ENCODE data around the gene SPPL2B.
"Not testable (repeated sequence)": the region's sequence is repeated elsewhere in the genome, so short reads cannot be mapped to it uniquely, and the experiment has no call there.

SPPL2B gene

GRCh38 chr19:2385053-2385721 lies 56.7 kb downstream of the SPPL2B start:
- no peak for DNase-seq
- no peak for ATAC-seq

GRCh38 chr19:2387367-2388288 lies 59.1 kb downstream of the SPPL2B start:
- peaks cover 9% of the 10 kb centered on the region for H3K27me3 Mint-ChIP-seq
- peaks cover 12% of the 10 kb centered on the region for H3K4me1 Mint-ChIP-seq
- H3K27ac Mint-ChIP-seq, result no peak overlapping the region
- H3K9me3 Mint-ChIP-seq, result no peaks in the 10 kb centered on the region
- ATAC-seq (no peak), DNase-seq (no peak)
- no peak overlapping the region for H3K4me3 Mint-ChIP-seq

More at GRCh38 chr19:2385053-2385721, 56.7 kb downstream of the SPPL2B start:
- Mint-ChIP-seq H3K4me1 (peaks cover 6% of the 10 kb centered on the region), H3K27ac (no peak overlapping the region), H3K9me3 (peaks cover 5 to 14% of the 10 kb centered on the region in 2 donors), H3K27me3 (no peaks in the 10 kb centered on the region), H3K4me3 (no peak overlapping the region)

- ATAC-seq (no peak), DNase-seq (no peak)
- H3K4me3 Mint-ChIP-seq, result no peak overlapping the region
- peaks cover 9% of the 10 kb centered on the region for H3K27me3 Mint-ChIP-seq
- H3K9me3 Mint-ChIP-seq, result no peaks in the 10 kb centered on the region
- peaks cover 18% of the 10 kb centered on the region for H3K4me1 Mint-ChIP-seq
- H3K27ac Mint-ChIP-seq, result no peak overlapping the region
Measured at GRCh38 chr19:2389594-2389993, 61.1 kb downstream of the SPPL2B start.

- H3K27me3 Mint-ChIP-seq, result peaks cover 9% of the 10 kb centered on the region
- DNase-seq, result peak; percentile 20 to 37
Measured at GRCh38 chr19:2391118-2391725, 62.7 kb downstream of the SPPL2B start.

GRCh38 chr19:2392366-2392765 lies 63.9 kb downstream of the SPPL2B start:
- Mint-ChIP-seq H3K4me3 (no peak overlapping the region), H3K27me3 (peaks cover 9% of the 10 kb centered on the region)

More at GRCh38 chr19:2391118-2391725, 62.7 kb downstream of the SPPL2B start:
- ATAC-seq, result no peak
- no peak overlapping the region for H3K27ac Mint-ChIP-seq
- no peak overlapping the region for H3K4me3 Mint-ChIP-seq
- H3K4me1 Mint-ChIP-seq, result peaks cover 18% of the 10 kb centered on the region
- H3K9me3 Mint-ChIP-seq, result no peaks in the 10 kb centered on the region

GRCh38 chr19:2392899-2393298 lies 64.4 kb downstream of the SPPL2B start:
- H3K27ac Mint-ChIP-seq, ATAC-seq, H3K27me3 Mint-ChIP-seq, DNase-seq, H3K9me3 Mint-ChIP-seq: not testable (repeated sequence)
- peak overlapping the region in 1 of 2 donors; percentile 19 for H3K4me3 Mint-ChIP-seq
- H3K4me1 Mint-ChIP-seq, result peaks cover 18% of the 10 kb centered on the region

More at GRCh38 chr19:2392366-2392765, 63.9 kb downstream of the SPPL2B start:
- H3K4me1 Mint-ChIP-seq, result peaks cover 18% of the 10 kb centered on the region
- no peaks in the 10 kb centered on the region for H3K9me3 Mint-ChIP-seq
- ATAC-seq (no peak), DNase-seq (no peak)
- no peak overlapping the region for H3K27ac Mint-ChIP-seq

- Mint-ChIP-seq H3K27ac (peak overlapping the region in 1 of 2 donors; percentile 88), H3K9me3 (no peaks in the 10 kb centered on the region), H3K4me1 (peaks cover 18% of the 10 kb centered on the region), H3K27me3 (peaks cover 9% of the 10 kb centered on the region), H3K4me3 (peak overlapping the region in 1 of 2 donors; percentile 80)
- DNase-seq (no peak), ATAC-seq (peak; percentile 53)
Measured at GRCh38 chr19:2394054-2394441, 65.6 kb downstream of the SPPL2B start.

- H3K27ac Mint-ChIP-seq, result peak overlapping the region in 1 of 2 donors; percentile 88
- ATAC-seq (peak; percentile 71), DNase-seq (no peak)
- peak overlapping the region; percentile 18 to 80 for H3K4me3 Mint-ChIP-seq
- H3K9me3 Mint-ChIP-seq, result no peaks in the 10 kb centered on the region
- peaks cover 18% of the 10 kb centered on the region for H3K4me1 Mint-ChIP-seq
- H3K27me3 Mint-ChIP-seq, result peaks cover 9% of the 10 kb centered on the region
Measured at GRCh38 chr19:2394442-2395292, 66.2 kb downstream of the SPPL2B start.

- not testable (repeated sequence) for H3K9me3 Mint-ChIP-seq, H3K27me3 Mint-ChIP-seq, ATAC-seq, DNase-seq, H3K4me3 Mint-ChIP-seq
- Mint-ChIP-seq H3K4me1 (peaks cover 18% of the 10 kb centered on the region), H3K27ac (peak overlapping the region; percentile 40 to 90)
Measured at GRCh38 chr19:2395293-2395829, 66.9 kb downstream of the SPPL2B start.

- H3K4me1 Mint-ChIP-seq, result peaks cover 12% of the 10 kb centered on the region
- H3K27me3 Mint-ChIP-seq, DNase-seq, H3K4me3 Mint-ChIP-seq, H3K27ac Mint-ChIP-seq, ATAC-seq, H3K9me3 Mint-ChIP-seq: not testable (repeated sequence)
Measured at GRCh38 chr19:2397173-2397572, 68.7 kb downstream of the SPPL2B start.

GRCh38 chr19:2398735-2399305 lies 70.3 kb downstream of the SPPL2B start:
- no peak for DNase-seq
- Mint-ChIP-seq H3K4me1 (peaks cover 4% of the 10 kb centered on the region), H3K27ac (no peak overlapping the region), H3K4me3 (no peak overlapping the region), H3K9me3 (peaks cover 0 to 3% of the 10 kb centered on the region in 2 donors), H3K27me3 (no peaks in the 10 kb centered on the region)
- no peak for ATAC-seq

- no peak for ATAC-seq
- H3K4me1 Mint-ChIP-seq, result no peaks in the 10 kb centered on the region
- H3K4me3 Mint-ChIP-seq, result no peak overlapping the region
- no peaks in the 10 kb centered on the region for H3K27me3 Mint-ChIP-seq
- DNase-seq, result no peak
- no peak overlapping the region for H3K27ac Mint-ChIP-seq
- H3K9me3 Mint-ChIP-seq, result peaks cover 0 to 3% of the 10 kb centered on the region in 2 donors
Measured at GRCh38 chr19:2399582-2399981, 71.1 kb downstream of the SPPL2B start.

Data from stimulated activated naive CD8-positive, alpha-beta T cell treated with anti-CD3 and anti-CD28 coated beads, Interleukin-15, amount 100 ng/mL, for 72 hours (primary cell).